Endothelial cell of umbilical vein (primary cell): Measurements from ENCODE around the gene RIC1.

Source experiments
- CTCF ChIP-seq, 2 donors: IDR thresholded peaks; 1 replicate in 1 of 2; 2 replicates in 1 of 2; pipeline ENCODE4 v1.5.1; 2011; ENCODE audit warnings: low read length in 2 of 2, mild to moderate bottlenecking in 2 of 2, moderate library complexity in 2 of 2, control low read depth in 1 of 2, inconsistent platforms in 1 of 2, low read depth in 1 of 2; ENCODE audit not compliant: insufficient read depth in 1 of 2; ENCODE audit errors: extremely low read depth in 1 of 2
- POLR2A ChIP-seq: IDR thresholded peaks from 2 replicates; pipeline ENCODE4 v1.6.1; 2012; ENCODE audit warnings: low read depth, mild to moderate bottlenecking, control low read depth, low read length

- TF ChIP-seq POLR2A (no peak), CTCF (IDR thresholded peaks at IDR 0.05; ENCODE audit: extremely low read depth in 1 of 2, insufficient read depth in 1 of 2, low read depth in 1 of 2, low read length in 2 of 2) (no peak)
These were observed 589 bp downstream of the RIC1 start for GRCh38 chr9:5629312-5630080.
